Fibroblast of villous mesenchyme (primary cell): ENCODE measurements around the gene FUT7. TPM values are rescaled to one million over a fixed set of nuclear protein-coding genes. Genes with fewer than 3 reads are reported as not detected.

Experiments
- DNase-seq: peaks from one replicate; pipeline ENCODE4 v3.0.0-alpha.2; 2010; ENCODE audit warnings: low read depth
- H3K4me3 ChIP-seq: 2 replicates; pipeline ENCODE4 v1.5.1; 2011; ENCODE audit warnings: low read depth, mild to moderate bottlenecking, low read length
- total RNA-seq: library from RNA; depleted of rRNA; stranded (reverse); fragments of >200 nt; gene quantifications from 2 replicates; pipeline ENCODE4 v1.2.3, GENCODE V29; 2012
- TF ChIP-seq, protein P1 (sequence below): IDR thresholded peaks from 2 replicates; pipeline ENCODE4 v1.5.1; 2012; ENCODE audit warnings: low read depth, mild to moderate bottlenecking, low read length; ENCODE audit not compliant: insufficient read depth

FUT7 gene
- total RNA-seq, 1 donor = not detected

DNA sequence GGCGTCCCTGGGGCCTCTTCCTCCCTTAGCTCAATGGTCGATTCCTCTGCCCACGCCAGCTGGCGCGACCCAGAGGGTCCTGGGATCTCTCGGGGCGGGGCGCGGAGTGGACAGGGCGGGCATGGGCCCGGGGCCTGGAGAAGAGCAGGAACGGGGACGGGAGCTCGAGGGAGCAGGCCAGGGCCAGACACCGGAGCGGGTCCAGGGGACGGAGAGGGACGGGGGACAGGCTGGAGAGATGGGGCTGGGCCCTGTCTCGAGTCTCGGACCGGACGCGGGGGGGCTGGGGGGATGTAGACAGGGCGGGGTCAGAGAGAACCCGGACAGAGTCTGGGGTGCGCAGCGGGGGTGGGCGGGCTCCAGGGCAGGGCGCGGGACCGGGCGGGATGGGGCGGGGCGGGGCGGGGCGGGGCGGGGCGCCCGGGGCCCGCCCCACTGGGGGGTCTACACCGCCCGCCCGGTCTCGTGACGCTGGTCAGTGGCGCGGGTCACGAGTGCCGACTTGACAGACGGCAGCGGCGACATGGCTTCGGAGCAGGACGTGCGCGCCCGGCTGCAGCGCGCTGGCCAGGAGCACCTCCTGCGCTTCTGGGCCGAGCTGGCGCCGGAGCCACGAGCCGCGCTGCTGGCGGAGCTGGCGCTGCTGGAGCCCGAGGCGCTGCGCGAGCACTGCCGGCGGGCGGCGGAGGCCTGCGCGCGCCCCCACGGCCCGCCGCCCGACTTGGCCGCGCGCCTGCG is 45.3 kb upstream of the FUT7 start, which contains the start of gene UAP1L1:
UAP1L1 (plus strand) TSS at position 508 of the 738 bp plus-strand sequence; CDS start at position 524, 16 bp downstream.
- H3K4me3 ChIP-seq = peak within 1 kb of the TSS; percentile 76
- peak; percentile 78 for DNase-seq
- TF ChIP-seq, protein P1, sequence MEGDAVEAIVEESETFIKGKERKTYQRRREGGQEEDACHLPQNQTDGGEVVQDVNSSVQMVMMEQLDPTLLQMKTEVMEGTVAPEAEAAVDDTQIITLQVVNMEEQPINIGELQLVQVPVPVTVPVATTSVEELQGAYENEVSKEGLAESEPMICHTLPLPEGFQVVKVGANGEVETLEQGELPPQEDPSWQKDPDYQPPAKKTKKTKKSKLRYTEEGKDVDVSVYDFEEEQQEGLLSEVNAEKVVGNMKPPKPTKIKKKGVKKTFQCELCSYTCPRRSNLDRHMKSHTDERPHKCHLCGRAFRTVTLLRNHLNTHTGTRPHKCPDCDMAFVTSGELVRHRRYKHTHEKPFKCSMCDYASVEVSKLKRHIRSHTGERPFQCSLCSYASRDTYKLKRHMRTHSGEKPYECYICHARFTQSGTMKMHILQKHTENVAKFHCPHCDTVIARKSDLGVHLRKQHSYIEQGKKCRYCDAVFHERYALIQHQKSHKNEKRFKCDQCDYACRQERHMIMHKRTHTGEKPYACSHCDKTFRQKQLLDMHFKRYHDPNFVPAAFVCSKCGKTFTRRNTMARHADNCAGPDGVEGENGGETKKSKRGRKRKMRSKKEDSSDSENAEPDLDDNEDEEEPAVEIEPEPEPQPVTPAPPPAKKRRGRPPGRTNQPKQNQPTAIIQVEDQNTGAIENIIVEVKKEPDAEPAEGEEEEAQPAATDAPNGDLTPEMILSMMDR = no peak

DNA sequence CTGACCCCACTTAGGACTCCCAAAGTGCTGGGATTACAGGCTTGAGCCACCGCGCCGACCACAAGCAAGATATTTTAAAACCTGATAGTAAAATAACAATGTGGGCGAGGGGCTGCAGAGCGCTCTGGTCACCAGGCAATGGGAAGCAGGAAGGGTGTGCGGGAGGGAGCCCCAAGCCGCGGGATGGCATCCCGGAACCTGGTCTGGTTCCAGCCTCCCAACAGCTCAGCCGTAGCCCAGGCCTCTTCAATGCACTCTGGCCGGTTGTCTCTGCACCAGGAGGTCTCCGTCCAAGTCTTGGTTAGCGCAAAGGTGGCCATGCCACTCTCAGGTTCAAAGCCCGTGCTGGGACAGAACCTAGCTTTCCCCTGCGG is 44.7 kb upstream of the FUT7 start:
- peak overlapping the region; percentile 76 for H3K4me3 ChIP-seq
- TF ChIP-seq, protein P1 = no peak
- no peak for DNase-seq

DNA sequence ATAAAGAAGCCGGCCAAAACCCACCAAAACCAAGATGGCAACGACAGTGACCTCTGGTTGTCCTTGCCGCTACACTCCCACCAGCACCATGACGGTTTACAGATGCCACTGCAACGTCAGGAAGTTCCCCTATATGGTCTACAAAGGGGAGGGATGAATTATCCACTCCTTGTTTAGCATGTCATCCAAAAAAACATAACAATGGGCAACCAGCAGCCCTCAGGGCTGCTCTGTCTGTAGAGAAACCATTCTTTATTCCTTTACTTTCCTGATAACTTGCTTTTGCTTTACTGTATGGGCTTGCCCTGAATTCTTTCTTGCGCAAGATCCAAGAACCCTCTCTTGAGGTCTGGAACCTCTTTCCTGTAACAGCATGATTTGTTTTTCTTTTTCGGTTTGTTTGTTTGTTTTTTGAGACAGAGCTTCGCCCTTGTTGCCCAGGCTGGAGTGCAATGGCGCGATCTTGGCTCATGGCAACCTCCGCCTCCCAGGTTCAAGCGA is 43.4 kb upstream of the FUT7 start:
- DNase-seq = no peak
- TF ChIP-seq, protein P1 = no peak
- no peak overlapping the region for H3K4me3 ChIP-seq

DNA sequence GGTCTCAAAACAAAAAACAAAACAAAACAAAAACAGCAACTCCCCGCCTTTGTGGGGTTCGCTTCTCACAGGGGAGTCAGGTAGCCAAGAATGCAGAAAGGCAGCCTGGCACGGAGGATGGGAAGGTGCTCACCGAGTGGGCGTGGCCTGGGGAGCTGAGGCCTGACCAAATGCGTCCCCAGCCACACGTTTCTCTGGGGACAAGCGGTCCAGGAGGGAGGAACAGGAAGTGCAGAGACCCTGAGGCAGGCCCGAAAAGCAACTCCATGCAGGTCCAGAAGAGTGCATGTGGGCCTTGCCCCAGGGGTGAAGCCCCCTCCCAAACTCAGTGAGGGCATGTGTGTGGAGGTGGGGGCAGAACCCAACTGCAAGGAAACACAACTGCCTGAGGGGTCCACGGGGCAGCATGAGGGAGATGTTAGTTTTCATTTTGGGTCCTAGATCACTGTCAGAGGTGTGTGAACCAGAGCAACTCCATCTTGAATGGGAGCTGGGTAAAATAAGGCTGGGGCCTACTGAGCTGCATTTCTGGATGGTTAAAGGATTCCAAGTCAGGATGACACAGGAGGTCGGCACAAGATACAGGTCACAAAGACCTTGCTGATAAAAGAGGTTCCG is 42.9 kb upstream of the FUT7 start:
- DNase-seq = no peak
- no peak overlapping the region for H3K4me3 ChIP-seq
- TF ChIP-seq, protein P1 = no peak

DNA sequence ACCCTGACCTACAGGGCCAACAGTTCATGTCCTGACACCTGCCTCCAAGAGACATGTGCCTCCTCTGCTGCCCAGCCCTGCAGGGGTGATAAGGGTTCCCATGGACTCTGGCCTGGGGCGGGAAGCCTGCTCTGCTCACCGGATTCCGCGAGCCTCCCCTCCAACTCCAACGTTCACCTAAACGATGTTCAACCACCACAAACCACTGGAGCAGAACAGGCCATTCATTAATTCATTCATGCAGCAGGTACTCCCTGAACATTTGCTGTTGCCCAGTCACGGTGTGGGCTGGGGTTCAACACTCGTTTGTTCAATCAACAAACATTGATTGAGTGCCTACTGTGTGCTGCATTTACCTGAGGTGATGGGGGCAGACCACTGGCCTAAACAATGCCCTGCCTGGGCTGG is 42.1 kb upstream of the FUT7 start:
- DNase-seq = no peak
- H3K4me3 ChIP-seq = no peak overlapping the region
- TF ChIP-seq, protein P1 = no peak

DNA sequence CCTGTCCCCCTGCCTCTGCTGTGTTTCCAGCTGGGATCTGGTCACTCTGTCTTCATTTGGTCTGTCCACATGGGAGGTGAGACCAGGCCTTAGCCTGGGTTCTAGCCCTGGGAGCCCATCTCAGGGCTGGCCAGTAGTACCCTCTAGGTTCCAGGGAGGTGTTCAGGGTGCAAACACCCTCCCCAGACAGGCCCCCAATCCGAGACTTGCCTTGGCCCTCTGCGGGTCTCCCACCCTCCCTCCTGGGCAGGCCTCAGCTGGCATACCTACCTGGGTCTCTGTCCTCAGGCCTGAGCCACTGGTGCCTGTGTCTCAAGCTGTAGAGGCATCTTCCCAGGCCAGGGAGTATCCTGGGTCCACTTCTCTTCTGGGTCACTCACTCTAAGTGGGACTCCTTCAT is 39.4 kb upstream of the FUT7 start:
- no peak for DNase-seq
- H3K4me3 ChIP-seq = no peak overlapping the region
- TF ChIP-seq, protein P1 = no peak

DNA sequence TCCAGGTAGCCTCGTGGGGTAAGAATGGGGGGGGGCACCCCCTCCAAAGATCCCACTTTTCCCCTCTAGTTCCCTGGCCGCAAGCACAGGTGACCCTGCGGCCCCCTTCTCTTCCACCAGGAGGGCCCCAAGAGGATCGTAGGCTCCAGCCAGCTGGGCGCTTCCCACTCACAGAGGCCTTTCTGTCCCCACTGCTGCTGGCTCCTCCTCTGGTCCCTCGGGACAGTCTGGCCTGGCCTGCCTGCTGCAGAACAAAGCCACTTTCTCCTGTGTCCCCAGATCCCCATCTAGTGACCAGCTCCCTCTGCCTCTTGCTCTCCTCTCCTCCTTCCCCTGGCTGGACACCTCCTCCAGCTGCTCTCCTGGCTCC is 39.0 kb upstream of the FUT7 start:
- DNase-seq = no peak
- TF ChIP-seq, protein P1 = no peak
- H3K4me3 ChIP-seq = peak overlapping the region; percentile 51
